OCI-LY3 (cell line): Measurements from ENCODE around the gene COQ2.
"Not testable (repeated sequence)": the region's sequence is repeated elsewhere in the genome, so short reads cannot be mapped to it uniquely, and the experiment has no call there.

Experiments
- H2AFZ ChIP-seq: fragments of 200-600, 300-600 bp; shearing (Covaris generic); 2 replicates; pipeline ENCODE4 v1.6.0; 2014; ENCODE audit warnings: antibody characterized with exemption, low read depth, low read length
- H3K27ac ChIP-seq: fragments of 200-600, 300-600 bp; sonication (generic); 2 replicates; pipeline ENCODE4 v1.5.1; 2014; ENCODE audit warnings: mild to moderate bottlenecking, low read length, moderate library complexity, mixed read lengths
- H3K27me3 ChIP-seq: fragments of 200-600, 300-600 bp; sonication (generic); 2 replicates; pipeline ENCODE4 v1.6.1; 2014; ENCODE audit warnings: low read depth, low read length, mixed read lengths
- H3K36me3 ChIP-seq: fragments of 200-600, 300-600 bp; sonication (generic); replicated peaks from 2 replicates; pipeline ENCODE3; 2014; ENCODE audit warnings: low read depth, low read length, mixed read lengths
- H3K4me1 ChIP-seq: fragments of 300-600, 200-600 bp; sonication (generic); 2 replicates; pipeline ENCODE4 v1.6.1; 2014; ENCODE audit warnings: low read length, mixed read lengths
- H3K4me2 ChIP-seq: fragments of 200-600, 300-600 bp; sonication (generic); 2 replicates; pipeline ENCODE4 v1.6.1; 2014; ENCODE audit warnings: low read length, mixed read lengths
- H3K4me3 ChIP-seq: fragments of 300-600, 200-600 bp; sonication (generic); 2 replicates; pipeline ENCODE4 v1.5.1; 2014; ENCODE audit warnings: antibody characterized with exemption, mild to moderate bottlenecking, low read length, moderate library complexity
- H3K79me2 ChIP-seq: fragments of 300-600, 200-600 bp; shearing (Covaris generic); 2 replicates; pipeline ENCODE4 v1.6.1; 2014; ENCODE audit warnings: mild to moderate bottlenecking, low read length, mixed read lengths
- H3K9ac ChIP-seq: fragments of 300-600, 200-600 bp; shearing (Covaris generic); 2 replicates; pipeline ENCODE4 v1.6.0; 2014; ENCODE audit warnings: mild to moderate bottlenecking, low read length, moderate library complexity
- H3K9me3 ChIP-seq: fragments of 200-600, 300-600 bp; shearing (Covaris generic); 2 replicates; pipeline ENCODE4 v1.6.1; 2014; ENCODE audit warnings: low read length, mixed read lengths; ENCODE audit not compliant: insufficient read depth
- H4K20me1 ChIP-seq: fragments of 200-600, 300-600 bp; sonication (generic); 2 replicates; pipeline ENCODE4 v1.6.1; 2016; ENCODE audit warnings: low read length, mixed read lengths; ENCODE audit not compliant: insufficient read depth
- EZH2phosphoT487 ChIP-seq: fragments of 200-600 bp; shearing (Covaris generic); IDR thresholded peaks from 2 replicates; pipeline ENCODE4 v1.6.1; 2018; ENCODE audit warnings: antibody characterized with exemption, mixed run types, low read depth
- TF ChIP-seq, protein P1 (sequence below): fragments of 200-600, 300-600 bp; sonication (generic); IDR thresholded peaks from 2 replicates; pipeline ENCODE4 v1.5.1; 2014; ENCODE audit warnings: antibody characterized with exemption, low read length, low read depth

The COQ2 gene

DNA sequence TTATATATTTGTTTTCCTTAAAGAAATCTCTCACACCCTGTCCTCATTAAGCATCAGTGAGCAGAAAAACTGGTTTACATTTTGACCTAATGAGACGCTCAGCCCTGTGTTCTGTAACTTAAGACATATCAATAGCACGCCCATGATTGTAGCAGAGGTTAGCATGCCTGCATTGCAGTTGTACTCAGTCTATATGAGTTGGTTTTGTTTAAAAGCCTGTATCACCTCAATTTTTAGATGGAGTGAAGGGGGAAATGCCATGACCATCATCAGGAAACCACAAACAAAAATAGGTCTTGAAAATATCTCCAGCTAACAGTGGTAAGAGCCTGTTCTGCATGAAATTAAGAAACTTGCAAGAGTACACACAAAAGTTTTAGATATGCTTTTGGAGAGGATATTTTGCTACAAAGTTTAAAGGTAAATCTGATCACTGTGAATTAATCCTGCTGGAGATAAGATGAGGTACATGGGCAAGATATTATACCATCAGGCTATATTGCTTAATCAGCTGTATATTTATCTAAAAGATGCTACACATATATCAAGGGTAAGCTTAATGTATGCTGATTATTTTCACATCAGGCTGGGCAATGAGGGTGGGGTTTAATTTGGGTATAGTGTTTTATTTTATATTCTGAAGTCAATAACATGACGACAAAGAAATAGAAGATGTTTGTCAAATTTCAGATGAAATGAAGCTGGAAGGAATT lies 13.1 kb upstream of the COQ2 start:
- Histone ChIP-seq H3K4me1 (no peaks in the 10 kb centered on the region), H3K9ac (no peak overlapping the region), H3K4me2 (no peak overlapping the region), H3K27me3 (no peaks in the 10 kb centered on the region), H3K79me2 (no peaks in the 10 kb centered on the region), H2AFZ (no peak overlapping the region), H3K27ac (no peak overlapping the region), H4K20me1 (no peaks in the 10 kb centered on the region), H3K36me3 (no peaks in the 10 kb centered on the region), H3K9me3 (no peaks in the 10 kb centered on the region), H3K4me3 (no peak overlapping the region)
- TF ChIP-seq EZH2phosphoT487 = no peak
- TF ChIP-seq, protein P1, sequence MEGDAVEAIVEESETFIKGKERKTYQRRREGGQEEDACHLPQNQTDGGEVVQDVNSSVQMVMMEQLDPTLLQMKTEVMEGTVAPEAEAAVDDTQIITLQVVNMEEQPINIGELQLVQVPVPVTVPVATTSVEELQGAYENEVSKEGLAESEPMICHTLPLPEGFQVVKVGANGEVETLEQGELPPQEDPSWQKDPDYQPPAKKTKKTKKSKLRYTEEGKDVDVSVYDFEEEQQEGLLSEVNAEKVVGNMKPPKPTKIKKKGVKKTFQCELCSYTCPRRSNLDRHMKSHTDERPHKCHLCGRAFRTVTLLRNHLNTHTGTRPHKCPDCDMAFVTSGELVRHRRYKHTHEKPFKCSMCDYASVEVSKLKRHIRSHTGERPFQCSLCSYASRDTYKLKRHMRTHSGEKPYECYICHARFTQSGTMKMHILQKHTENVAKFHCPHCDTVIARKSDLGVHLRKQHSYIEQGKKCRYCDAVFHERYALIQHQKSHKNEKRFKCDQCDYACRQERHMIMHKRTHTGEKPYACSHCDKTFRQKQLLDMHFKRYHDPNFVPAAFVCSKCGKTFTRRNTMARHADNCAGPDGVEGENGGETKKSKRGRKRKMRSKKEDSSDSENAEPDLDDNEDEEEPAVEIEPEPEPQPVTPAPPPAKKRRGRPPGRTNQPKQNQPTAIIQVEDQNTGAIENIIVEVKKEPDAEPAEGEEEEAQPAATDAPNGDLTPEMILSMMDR = no peak

DNA sequence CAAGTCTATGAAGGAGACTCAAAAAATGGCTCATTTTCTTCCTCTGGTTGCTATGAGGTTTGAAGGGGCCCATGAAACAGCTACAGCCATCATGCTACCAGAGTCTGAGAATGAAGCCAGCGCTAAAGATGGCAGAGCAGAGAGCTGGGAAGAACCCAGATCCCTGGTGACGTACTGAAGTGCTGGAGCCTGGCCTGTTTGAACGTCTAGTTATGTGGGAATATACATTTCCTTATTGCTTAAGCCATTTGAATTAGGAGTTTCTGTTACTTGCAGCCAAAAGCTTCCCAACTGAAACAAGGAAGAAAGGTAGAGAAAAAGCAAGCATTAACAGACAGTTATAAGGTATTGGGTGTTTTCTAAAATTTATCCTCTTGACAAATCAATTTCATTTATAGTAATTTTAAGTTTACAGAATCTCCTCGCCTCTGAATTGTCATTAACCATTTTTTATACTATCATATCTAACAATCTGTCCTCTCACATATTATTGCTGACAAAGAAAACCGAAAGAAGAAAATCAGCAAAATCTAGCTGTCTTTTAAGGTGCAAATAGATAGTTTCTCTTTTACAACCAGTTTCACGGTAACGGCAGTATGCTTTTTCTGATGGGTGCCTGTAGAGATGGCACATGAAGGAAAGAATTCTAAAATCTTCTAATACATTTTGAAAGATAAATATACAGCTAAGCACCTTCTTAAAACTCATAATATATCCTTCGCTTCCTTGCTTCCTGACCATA lies 8.9 kb upstream of the COQ2 start:
- Histone ChIP-seq H3K4me3 (no peak overlapping the region), H3K79me2 (no peaks in the 10 kb centered on the region), H3K4me2 (0 out of 2 replicates have a peak overlapping the region, but pooled peaks have one; percentile 3), H3K27me3 (no peaks in the 10 kb centered on the region), H3K36me3 (no peaks in the 10 kb centered on the region), H2AFZ (peak overlapping the region; percentile 61), H3K9ac (no peak overlapping the region), H3K4me1 (no peaks in the 10 kb centered on the region), H4K20me1 (no peaks in the 10 kb centered on the region), H3K9me3 (no peaks in the 10 kb centered on the region), H3K27ac (no peak overlapping the region)
- TF ChIP-seq, protein P1 = no peak
- TF ChIP-seq EZH2phosphoT487 = no peak

DNA sequence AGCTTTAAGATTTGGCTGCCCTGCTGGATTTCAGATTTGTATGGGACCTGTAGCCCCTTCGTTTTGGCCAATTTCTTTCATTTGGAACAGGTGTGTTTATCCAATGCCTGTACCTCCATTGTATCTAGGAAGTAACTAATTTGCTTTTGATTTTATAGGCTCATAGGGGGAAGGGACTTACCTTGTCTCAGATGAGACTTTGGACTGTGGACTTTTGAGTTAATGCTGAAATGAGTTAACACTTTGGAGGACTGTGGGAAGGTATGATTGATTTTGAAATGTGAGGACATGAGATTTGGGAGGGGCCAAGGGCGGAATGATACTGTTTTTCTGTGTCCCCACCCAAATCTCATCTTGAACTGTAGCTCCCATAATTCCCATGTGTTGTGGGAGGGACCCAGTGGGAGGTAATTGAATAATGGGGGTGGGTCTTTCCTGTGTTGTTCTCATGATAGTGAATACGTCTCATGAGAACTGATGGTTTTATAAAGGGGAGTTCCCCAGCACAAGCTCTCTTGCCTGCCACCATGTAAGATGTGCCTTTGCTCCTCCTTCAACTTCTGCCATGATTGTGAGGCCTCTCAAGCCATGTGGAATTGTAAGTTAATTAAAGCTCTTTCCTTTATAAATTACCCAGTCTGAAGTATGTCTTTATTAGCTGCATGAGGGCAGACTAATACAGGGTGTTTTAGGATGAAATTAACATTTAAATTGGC lies 5.6 kb upstream of the COQ2 start:
- not testable (repeated sequence) for H3K4me3 ChIP-seq, H3K36me3 ChIP-seq, H3K4me1 ChIP-seq, H3K9ac ChIP-seq, H3K4me2 ChIP-seq, H3K27ac ChIP-seq, H4K20me1 ChIP-seq, H3K9me3 ChIP-seq, H2AFZ ChIP-seq, H3K27me3 ChIP-seq, H3K79me2 ChIP-seq

DNA sequence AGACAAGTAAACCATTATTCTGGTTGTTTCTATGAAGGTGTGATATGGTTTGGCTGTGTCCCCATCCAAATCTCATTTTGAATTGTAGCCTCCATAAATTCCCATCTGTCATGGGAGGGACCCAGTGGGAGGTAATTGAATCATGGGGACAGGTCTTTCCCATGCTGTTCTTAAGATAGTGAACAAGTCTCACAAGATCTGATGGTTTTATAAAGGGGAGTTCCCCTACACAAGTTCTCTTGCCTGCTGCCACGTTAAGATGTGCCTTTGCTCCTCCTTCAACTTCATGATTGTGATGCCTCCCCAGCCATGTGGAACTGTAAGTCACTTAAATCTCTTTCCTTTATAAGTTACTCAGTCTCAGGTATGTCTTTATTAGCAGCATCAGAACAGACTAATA lies 3.8 kb upstream of the COQ2 start:
- H3K27ac ChIP-seq, H3K4me1 ChIP-seq, H4K20me1 ChIP-seq, H3K9me3 ChIP-seq, H3K36me3 ChIP-seq, H2AFZ ChIP-seq, H3K4me2 ChIP-seq, H3K79me2 ChIP-seq, H3K27me3 ChIP-seq, H3K9ac ChIP-seq, H3K4me3 ChIP-seq: not testable (repeated sequence)

DNA sequence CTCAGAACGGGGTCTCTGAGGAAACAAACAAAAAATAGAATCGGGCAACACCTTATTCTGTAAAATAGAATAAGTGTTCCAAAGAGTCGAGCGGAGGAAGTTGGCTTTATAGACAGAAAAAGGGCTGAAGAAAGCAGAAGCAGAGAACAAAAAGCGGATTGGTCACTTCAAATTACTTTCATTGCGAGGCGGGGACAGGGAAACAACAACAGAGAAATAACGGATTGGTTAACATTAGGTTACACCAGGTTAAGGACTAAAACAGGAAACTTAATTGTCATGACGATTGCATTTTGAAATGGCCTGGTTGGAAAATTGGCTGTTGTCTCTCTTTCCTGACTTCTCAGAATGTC lies 433 bp upstream of the COQ2 start:
- peaks cover 33% of the 10 kb centered on the region for H3K4me1 ChIP-seq
- H3K79me2 ChIP-seq = peaks cover 11% of the 10 kb centered on the region; the same call in 1 of the 2 replicates
- no peaks in the 10 kb centered on the region for H3K9me3 ChIP-seq
- H2AFZ ChIP-seq = peak overlapping the region; percentile 91
- no peaks in the 10 kb centered on the region for H3K27me3 ChIP-seq
- H3K27ac ChIP-seq = peak overlapping the region; percentile 18; the same call in 1 of the 2 replicates
- peaks cover 7% of the 10 kb centered on the region; the same call in 1 of the 2 replicates for H4K20me1 ChIP-seq
- peak overlapping the region; percentile 78 for H3K4me2 ChIP-seq
- no peaks in the 10 kb centered on the region for H3K36me3 ChIP-seq
- TF ChIP-seq, protein P1 = no peak
- TF ChIP-seq EZH2phosphoT487 = no peak
- peak overlapping the region; percentile 77 for H3K4me3 ChIP-seq
- H3K9ac ChIP-seq = peak overlapping the region; percentile 77
